WTC11 (cell line): Measurements from ENCODE around the gene TAL2. TPM values are rescaled to one million over a fixed set of nuclear protein-coding genes. Genes with fewer than 3 reads are reported as not detected.

Experiments
- ATF3 ChIP-seq: sonication (generic); formaldehyde crosslinking; conservative IDR thresholded peaks from 2 replicates; pipeline ENCODE4 v1.8.1; 2022; ENCODE audit warnings: mild to moderate bottlenecking, missing genetic modification reagents
- CREB1 ChIP-seq: sonication (generic); formaldehyde crosslinking; IDR thresholded peaks from 2 replicates; pipeline ENCODE4 v1.8.0; 2023; ENCODE audit warnings: mild to moderate bottlenecking, missing genetic modification reagents
- E2F1 ChIP-seq: sonication (generic); formaldehyde crosslinking; IDR thresholded peaks from 2 replicates; pipeline ENCODE4 v1.8.0; 2022; ENCODE audit warnings: mild to moderate bottlenecking, missing genetic modification reagents
- ELF4 ChIP-seq: sonication (generic); formaldehyde crosslinking; IDR thresholded peaks from 2 replicates; pipeline ENCODE4 v1.8.1; 2022; ENCODE audit warnings: low read depth, mild to moderate bottlenecking, moderate library complexity, missing genetic modification reagents
- EMX1 ChIP-seq: fragments of 250-450 bp; sonication (Bioruptor Pico); IDR thresholded peaks from 2 replicates; pipeline ENCODE4 v1.8.0; 2021; ENCODE audit warnings: mild to moderate bottlenecking
- ESRRA ChIP-seq: sonication (generic); formaldehyde crosslinking; IDR thresholded peaks from 2 replicates; pipeline ENCODE4 v1.8.1; 2022; ENCODE audit warnings: mild to moderate bottlenecking, missing genetic modification reagents, borderline replicate concordance
- FOXJ3 ChIP-seq: sonication (generic); formaldehyde crosslinking; IDR thresholded peaks from 2 replicates; pipeline ENCODE4 v1.9.0; 2021; ENCODE audit warnings: missing genetic modification reagents, mild to moderate bottlenecking, borderline replicate concordance
- FOXK1 ChIP-seq: sonication (generic); formaldehyde crosslinking; IDR thresholded peaks from 2 replicates; pipeline ENCODE4 v1.8.0; 2022; ENCODE audit warnings: mild to moderate bottlenecking, moderate library complexity, missing genetic modification reagents
- GABPB1 ChIP-seq: sonication (generic); formaldehyde crosslinking; IDR thresholded peaks from 2 replicates; pipeline ENCODE4 v1.8.1; 2023; ENCODE audit warnings: mild to moderate bottlenecking, missing genetic modification reagents
- GRHL2 ChIP-seq: fragments of 250-450 bp; sonication (Bioruptor Pico); IDR thresholded peaks from 2 replicates; pipeline ENCODE4 v1.8.0; 2022; ENCODE audit warnings: mild to moderate bottlenecking, moderate library complexity; ENCODE audit not compliant: insufficient replicate concordance, severe bottlenecking
- GTF2I ChIP-seq: fragments of 250-450 bp; sonication (Bioruptor Pico); conservative IDR thresholded peaks from 2 replicates; pipeline ENCODE4 v1.4.0; 2021; ENCODE audit warnings: mild to moderate bottlenecking
- JUN ChIP-seq: sonication (generic); formaldehyde crosslinking; IDR thresholded peaks from 2 replicates; pipeline ENCODE4 v1.8.0; 2023; ENCODE audit warnings: mild to moderate bottlenecking, missing genetic modification reagents
- KAT7 ChIP-seq: sonication (generic); formaldehyde crosslinking; IDR thresholded peaks from 2 replicates; pipeline ENCODE4 v1.8.1; 2023; ENCODE audit warnings: missing genetic modification reagents, mild to moderate bottlenecking, borderline replicate concordance
- MYBL2 ChIP-seq: sonication (generic); formaldehyde crosslinking; IDR thresholded peaks from 2 replicates; pipeline ENCODE4 v1.8.1; 2023; ENCODE audit warnings: mild to moderate bottlenecking, moderate library complexity, missing genetic modification reagents
- NFATC4 ChIP-seq: fragments of 250-450 bp; sonication (Bioruptor Pico); IDR thresholded peaks from 2 replicates; pipeline ENCODE4 v1.9.0; 2021; ENCODE audit warnings: mild to moderate bottlenecking
- PRDM15 ChIP-seq: sonication (generic); formaldehyde crosslinking; IDR thresholded peaks from 2 replicates; pipeline ENCODE4 v1.8.0; 2022; ENCODE audit warnings: missing genetic modification reagents
- SMAD4 ChIP-seq: sonication (generic); formaldehyde crosslinking; IDR thresholded peaks from 2 replicates; pipeline ENCODE4 v1.8.0; 2022; ENCODE audit warnings: mild to moderate bottlenecking, missing genetic modification reagents
- TCF7 ChIP-seq: sonication (generic); formaldehyde crosslinking; IDR thresholded peaks from 2 replicates; pipeline ENCODE4 v1.8.0; 2022; ENCODE audit warnings: mild to moderate bottlenecking, low read depth, missing genetic modification reagents, moderate library complexity
- TEAD1 ChIP-seq: sonication (generic); formaldehyde crosslinking; IDR thresholded peaks from 2 replicates; pipeline ENCODE4 v1.8.0; 2022; ENCODE audit warnings: mild to moderate bottlenecking, missing genetic modification reagents
- TEAD4 ChIP-seq: sonication (generic); formaldehyde crosslinking; IDR thresholded peaks from 2 replicates; pipeline ENCODE4 v1.8.0; 2022; ENCODE audit warnings: mild to moderate bottlenecking, missing genetic modification reagents
- ZBTB21 ChIP-seq: sonication (generic); formaldehyde crosslinking; IDR thresholded peaks from 2 replicates; pipeline ENCODE4 v1.8.1; 2023; ENCODE audit warnings: mild to moderate bottlenecking, missing genetic modification reagents, borderline replicate concordance
- ZBTB43 ChIP-seq: sonication (generic); formaldehyde crosslinking; IDR thresholded peaks from 2 replicates; pipeline ENCODE4 v1.8.1; 2023; ENCODE audit warnings: mild to moderate bottlenecking, missing genetic modification reagents
- ZNF138 ChIP-seq: sonication (generic); formaldehyde crosslinking; conservative IDR thresholded peaks from 2 replicates; pipeline ENCODE4 v1.8.1; 2022; ENCODE audit warnings: mild to moderate bottlenecking, moderate library complexity, missing genetic modification reagents
- ZNF232 ChIP-seq: sonication (generic); formaldehyde crosslinking; IDR thresholded peaks from 2 replicates; pipeline ENCODE4 v1.8.0; 2022; ENCODE audit warnings: mild to moderate bottlenecking, missing genetic modification reagents
- ZNF416 ChIP-seq: fragments of 250-450 bp; sonication (Bioruptor Pico); IDR thresholded peaks from 2 replicates; pipeline ENCODE4 v1.9.0; 2021; ENCODE audit warnings: mild to moderate bottlenecking, inconsistent platforms
- ZNF423 ChIP-seq: fragments of 250-450 bp; sonication (Bioruptor Pico); IDR thresholded peaks from 2 replicates; pipeline ENCODE4 v2.1.2; 2022; ENCODE audit warnings: mild to moderate bottlenecking, moderate library complexity
- ZNF532 ChIP-seq: fragments of 250-450 bp; sonication (Bioruptor Pico); IDR thresholded peaks from 2 replicates; pipeline ENCODE4 v1.9.0; 2021; ENCODE audit warnings: mild to moderate bottlenecking, borderline replicate concordance
- ZNF671 ChIP-seq: fragments of 250-450 bp; sonication (Bioruptor Pico); IDR thresholded peaks from 2 replicates; pipeline ENCODE4 v1.8.0; 2021; ENCODE audit warnings: mild to moderate bottlenecking
- ZSCAN18 ChIP-seq: fragments of 250-450 bp; sonication (Bioruptor Pico); IDR thresholded peaks from 2 replicates; pipeline ENCODE4 v2.1.2; 2022; ENCODE audit warnings: mild to moderate bottlenecking, moderate library complexity
- total RNA-seq: library from RNA; stranded (reverse); gene quantifications from 3 replicates; pipeline ENCODE4 v1.2.3, GENCODE V29; 2021

TAL2 gene
- total RNA-seq, 1 experiment from 2014 or later, result not detected

GRCh38 chr9:105656131-105656921, 5.9 kb upstream of the TAL2 start (continued):
- no peak for TF ChIP-seq TCF7 (CRISPR knock-in tag)
- TF ChIP-seq GABPB1, result no peak
- TF ChIP-seq E2F1 (CRISPR knock-in tag), result no peak
- no peak for TF ChIP-seq KAT7 (CRISPR knock-in tag)
- TF ChIP-seq GTF2I (CRISPR knock-in tag), result no peak
- TF ChIP-seq ZSCAN18 (CRISPR knock-in tag), result no peak
- TF ChIP-seq GRHL2 (CRISPR knock-in tag), result no peak
- TF ChIP-seq ZNF423 (CRISPR knock-in tag), result 0 out of 2 replicates have a peak, but pooled peaks have one; percentile 21
- no peak for TF ChIP-seq ZNF532
- no peak for TF ChIP-seq NFATC4 (CRISPR knock-in tag)
- TF ChIP-seq ESRRA (CRISPR knock-in tag), result no peak
- TF ChIP-seq ZNF138 (CRISPR knock-in tag), result no peak
- 0 out of 2 replicates have a peak, but pooled peaks have one; percentile 33 for TF ChIP-seq ZBTB43 (CRISPR knock-in tag)
- no peak for TF ChIP-seq MYBL2 (CRISPR knock-in tag)
- TF ChIP-seq SMAD4 (CRISPR knock-in tag), result no peak
- peak; percentile 27; the same call in 1 of the 2 replicates for TF ChIP-seq PRDM15
- no peak for TF ChIP-seq ZNF416
- no peak for TF ChIP-seq ATF3 (CRISPR knock-in tag)
- peak; percentile 56; the same call in 1 of the 2 replicates for TF ChIP-seq TEAD1 (CRISPR knock-in tag)
- TF ChIP-seq ZBTB21 (CRISPR knock-in tag), result peak; percentile 78; the same call in 1 of the 2 replicates
- TF ChIP-seq TEAD4 (CRISPR knock-in tag), result no peak
- peak; percentile 59; the same call in 1 of the 2 replicates for TF ChIP-seq FOXK1 (CRISPR knock-in tag)
- no peak for TF ChIP-seq FOXJ3
- TF ChIP-seq ELF4 (CRISPR knock-in tag), result 0 out of 2 replicates have a peak, but pooled peaks have one; percentile 77
- TF ChIP-seq CREB1 (CRISPR knock-in tag), result 0 out of 2 replicates have a peak, but pooled peaks have one; percentile 42
- TF ChIP-seq ZNF232 (CRISPR knock-in tag), result no peak
- no peak for TF ChIP-seq EMX1 (CRISPR knock-in tag)
- peak; percentile 83 for TF ChIP-seq JUN
- no peak for TF ChIP-seq ZNF671 (CRISPR knock-in tag)
